B cell (primary cell): ENCODE results near the gene PCSK1N.
"Not testable (repeated sequence)": the region's sequence is repeated elsewhere in the genome, so short reads cannot be mapped to it uniquely, and the experiment has no call there.

ENCODE experiments used
- CTCF ChIP-seq: fragments of 200-600 bp; IDR thresholded peaks from one replicate; pipeline ENCODE4 v1.8.0; 2022; ENCODE audit warnings: antibody characterized with exemption, mild to moderate bottlenecking
- EZH2 ChIP-seq: IDR thresholded peaks from 2 replicates; pipeline ENCODE4 v1.6.1; 2012; ENCODE audit warnings: borderline replicate concordance, low read depth, mild to moderate bottlenecking, moderate library complexity, low read length; ENCODE audit not compliant: insufficient read depth, poor library complexity, severe bottlenecking

GRCh38 chrX:48876944-48877343, 41.5 kb upstream of the PCSK1N start:
- TF ChIP-seq EZH2, CTCF: not testable (repeated sequence)
